Suprapubic skin (tissue), 4 donors: ENCODE measurements around the gene ALPL.

Experiments
- CTCF ChIP-seq, 2 donors: fragments of 200-600 bp in 1 of 2; fragments of 450-650 bp in 1 of 2; sonication (generic) in 1 of 2; IDR thresholded peaks; one replicate each; pipeline ENCODE4 v1.5.1; 2016 to 2019; ENCODE audit warnings: antibody characterized with exemption in 2 of 2, mild to moderate bottlenecking in 1 of 2, moderate library complexity in 1 of 2
- EP300 ChIP-seq: sonication (generic); formaldehyde crosslinking; IDR thresholded peaks from one replicate; pipeline ENCODE4 v1.6.1; 2017; ENCODE audit warnings: antibody characterized with exemption
- POLR2A ChIP-seq, 2 donors: fragments of 450-650 bp; IDR thresholded peaks; one replicate each; pipeline ENCODE4 v1.6.1; 2017; ENCODE audit warnings: antibody characterized with exemption in 2 of 2, mild to moderate bottlenecking in 2 of 2, moderate library complexity in 2 of 2
- POLR2AphosphoS5 ChIP-seq, 3 donors: sonication (generic); formaldehyde crosslinking; IDR thresholded peaks; one replicate each; pipeline ENCODE4 v1.6.1; 2017; ENCODE audit warnings: antibody characterized with exemption in 3 of 3

- TF ChIP-seq POLR2AphosphoS5 (IDR thresholded peaks at IDR 0.05) (no peak), POLR2A (IDR thresholded peaks at IDR 0.05) (no peak), CTCF (IDR thresholded peaks at IDR 0.05) (no peak), EP300 (no peak)
These were observed 84.0 kb downstream of the ALPL start for GRCh38 chr1:21593231-21593630.
